K562 (cell line): ENCODE results near the gene TMEM208. TPM values are rescaled to one million over a fixed set of nuclear protein-coding genes. Genes with fewer than 3 reads are reported as not detected.
A peak's percentile ranks its signal among the peaks of the same experiment; 100 is the strongest.

Experiments used
- GATA2 ChIP-seq: sonication (generic); formaldehyde crosslinking; IDR thresholded peaks from 2 replicates; pipeline ENCODE4 v1.4.0; 2020; ENCODE audit warnings: mild to moderate bottlenecking, missing genetic modification reagents
- RNF219 ChIP-seq: fragments of 250-450 bp; sonication (Bioruptor Pico); IDR thresholded peaks from 2 replicates; pipeline ENCODE4 v1.5.0; 2022; ENCODE audit warnings: mild to moderate bottlenecking
- ZBTB33 ChIP-seq: sonication (generic); formaldehyde crosslinking; IDR thresholded peaks from 2 replicates; pipeline ENCODE4 v1.8.1; 2023; ENCODE audit warnings: mild to moderate bottlenecking, missing genetic modification reagents
- ZNF175 ChIP-seq: fragments of 200-800 bp; sonication (Bioruptor generic); IDR thresholded peaks from 2 replicates; pipeline ENCODE4 v1.6.1; 2016; ENCODE audit warnings: low read depth, mild to moderate bottlenecking, missing genetic modification characterization, missing compliant biosample characterization
- polyA plus RNA-seq, 8 experiments: library from polyadenylated mRNA; depleted of rRNA in 4 of 8; stranded (reverse) in 5 of 8; unstranded in 3 of 8; fragments of >200 nt; fragmentation: Nextera tagmentation in 2 of 8; fragmentation: Illumina TruSeq in 1 of 8; extraction: Ambion mirVana in 2 of 8; extraction: Trizol in 1 of 8; gene quantifications; 2 replicates each; pipeline versions ENCODE4 v1.2.1 to v1.2.3, GENCODE V29; 2011 to 2014; ENCODE audit warnings: inconsistent platforms in 1 of 8, missing spikeins in 1 of 8
- total RNA-seq, 7 experiments: library from RNA; depleted of rRNA in 6 of 7; stranded (reverse); fragments of >200 nt in 6 of 7; fragmentation: Illumina TruSeq in 2 of 7; extraction: Trizol in 2 of 7; gene quantifications; 2 replicates each; pipeline versions ENCODE4 v1.2.1 to v1.2.3, GENCODE V29; 2011 to 2021; ENCODE audit warnings: low replicate concordance in 1 of 7
- TF ChIP-seq, protein P1 (sequence below): sonication (generic); formaldehyde crosslinking; IDR thresholded peaks from 2 replicates; pipeline ENCODE4 v1.8.1; 2023; ENCODE audit warnings: mild to moderate bottlenecking, missing genetic modification reagents, moderate library complexity
- TF ChIP-seq, protein P2 (sequence below): sonication (generic); formaldehyde crosslinking; IDR thresholded peaks from 2 replicates; pipeline ENCODE4 v1.8.0; 2022; ENCODE audit warnings: missing genetic modification reagents, mild to moderate bottlenecking, borderline replicate concordance
- TF ChIP-seq, protein P3 (sequence below): fragments of 450-650 bp; IDR thresholded peaks from 2 replicates; pipeline ENCODE4 v1.6.1; 2016; ENCODE audit warnings: low read depth
- TF ChIP-seq, protein P4 (sequence below): fragments of 250-450 bp; sonication (Bioruptor Pico); IDR thresholded peaks from 2 replicates; pipeline ENCODE4 v1.4.0; 2020; ENCODE audit warnings: borderline replicate concordance

TMEM208 gene
- total and polyA plus RNA-seq, 9 of the 15 experiments (the other 6 are each of a cell fraction or from before 2014, with no cell fraction given): 31.8 to 239 (median 54.3) TPM

- TF ChIP-seq ZBTB33 (CRISPR knock-in tag) (no peak), GATA2 (CRISPR knock-in tag) (peak; percentile 78), RNF219 (CRISPR knock-in tag) (no peak), ZNF175 (peak; percentile 39; the same call in 1 of the 2 replicates)
- TF ChIP-seq, protein P1, sequence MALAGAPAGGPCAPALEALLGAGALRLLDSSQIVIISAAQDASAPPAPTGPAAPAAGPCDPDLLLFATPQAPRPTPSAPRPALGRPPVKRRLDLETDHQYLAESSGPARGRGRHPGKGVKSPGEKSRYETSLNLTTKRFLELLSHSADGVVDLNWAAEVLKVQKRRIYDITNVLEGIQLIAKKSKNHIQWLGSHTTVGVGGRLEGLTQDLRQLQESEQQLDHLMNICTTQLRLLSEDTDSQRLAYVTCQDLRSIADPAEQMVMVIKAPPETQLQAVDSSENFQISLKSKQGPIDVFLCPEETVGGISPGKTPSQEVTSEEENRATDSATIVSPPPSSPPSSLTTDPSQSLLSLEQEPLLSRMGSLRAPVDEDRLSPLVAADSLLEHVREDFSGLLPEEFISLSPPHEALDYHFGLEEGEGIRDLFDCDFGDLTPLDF (CRISPR knock-in tag): no peak
- TF ChIP-seq, protein P2, sequence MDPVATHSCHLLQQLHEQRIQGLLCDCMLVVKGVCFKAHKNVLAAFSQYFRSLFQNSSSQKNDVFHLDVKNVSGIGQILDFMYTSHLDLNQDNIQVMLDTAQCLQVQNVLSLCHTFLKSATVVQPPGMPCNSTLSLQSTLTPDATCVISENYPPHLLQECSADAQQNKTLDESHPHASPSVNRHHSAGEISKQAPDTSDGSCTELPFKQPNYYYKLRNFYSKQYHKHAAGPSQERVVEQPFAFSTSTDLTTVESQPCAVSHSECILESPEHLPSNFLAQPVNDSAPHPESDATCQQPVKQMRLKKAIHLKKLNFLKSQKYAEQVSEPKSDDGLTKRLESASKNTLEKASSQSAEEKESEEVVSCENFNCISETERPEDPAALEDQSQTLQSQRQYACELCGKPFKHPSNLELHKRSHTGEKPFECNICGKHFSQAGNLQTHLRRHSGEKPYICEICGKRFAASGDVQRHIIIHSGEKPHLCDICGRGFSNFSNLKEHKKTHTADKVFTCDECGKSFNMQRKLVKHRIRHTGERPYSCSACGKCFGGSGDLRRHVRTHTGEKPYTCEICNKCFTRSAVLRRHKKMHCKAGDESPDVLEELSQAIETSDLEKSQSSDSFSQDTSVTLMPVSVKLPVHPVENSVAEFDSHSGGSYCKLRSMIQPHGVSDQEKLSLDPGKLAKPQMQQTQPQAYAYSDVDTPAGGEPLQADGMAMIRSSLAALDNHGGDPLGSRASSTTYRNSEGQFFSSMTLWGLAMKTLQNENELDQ (CRISPR knock-in tag): no peak
- TF ChIP-seq, protein P3, sequence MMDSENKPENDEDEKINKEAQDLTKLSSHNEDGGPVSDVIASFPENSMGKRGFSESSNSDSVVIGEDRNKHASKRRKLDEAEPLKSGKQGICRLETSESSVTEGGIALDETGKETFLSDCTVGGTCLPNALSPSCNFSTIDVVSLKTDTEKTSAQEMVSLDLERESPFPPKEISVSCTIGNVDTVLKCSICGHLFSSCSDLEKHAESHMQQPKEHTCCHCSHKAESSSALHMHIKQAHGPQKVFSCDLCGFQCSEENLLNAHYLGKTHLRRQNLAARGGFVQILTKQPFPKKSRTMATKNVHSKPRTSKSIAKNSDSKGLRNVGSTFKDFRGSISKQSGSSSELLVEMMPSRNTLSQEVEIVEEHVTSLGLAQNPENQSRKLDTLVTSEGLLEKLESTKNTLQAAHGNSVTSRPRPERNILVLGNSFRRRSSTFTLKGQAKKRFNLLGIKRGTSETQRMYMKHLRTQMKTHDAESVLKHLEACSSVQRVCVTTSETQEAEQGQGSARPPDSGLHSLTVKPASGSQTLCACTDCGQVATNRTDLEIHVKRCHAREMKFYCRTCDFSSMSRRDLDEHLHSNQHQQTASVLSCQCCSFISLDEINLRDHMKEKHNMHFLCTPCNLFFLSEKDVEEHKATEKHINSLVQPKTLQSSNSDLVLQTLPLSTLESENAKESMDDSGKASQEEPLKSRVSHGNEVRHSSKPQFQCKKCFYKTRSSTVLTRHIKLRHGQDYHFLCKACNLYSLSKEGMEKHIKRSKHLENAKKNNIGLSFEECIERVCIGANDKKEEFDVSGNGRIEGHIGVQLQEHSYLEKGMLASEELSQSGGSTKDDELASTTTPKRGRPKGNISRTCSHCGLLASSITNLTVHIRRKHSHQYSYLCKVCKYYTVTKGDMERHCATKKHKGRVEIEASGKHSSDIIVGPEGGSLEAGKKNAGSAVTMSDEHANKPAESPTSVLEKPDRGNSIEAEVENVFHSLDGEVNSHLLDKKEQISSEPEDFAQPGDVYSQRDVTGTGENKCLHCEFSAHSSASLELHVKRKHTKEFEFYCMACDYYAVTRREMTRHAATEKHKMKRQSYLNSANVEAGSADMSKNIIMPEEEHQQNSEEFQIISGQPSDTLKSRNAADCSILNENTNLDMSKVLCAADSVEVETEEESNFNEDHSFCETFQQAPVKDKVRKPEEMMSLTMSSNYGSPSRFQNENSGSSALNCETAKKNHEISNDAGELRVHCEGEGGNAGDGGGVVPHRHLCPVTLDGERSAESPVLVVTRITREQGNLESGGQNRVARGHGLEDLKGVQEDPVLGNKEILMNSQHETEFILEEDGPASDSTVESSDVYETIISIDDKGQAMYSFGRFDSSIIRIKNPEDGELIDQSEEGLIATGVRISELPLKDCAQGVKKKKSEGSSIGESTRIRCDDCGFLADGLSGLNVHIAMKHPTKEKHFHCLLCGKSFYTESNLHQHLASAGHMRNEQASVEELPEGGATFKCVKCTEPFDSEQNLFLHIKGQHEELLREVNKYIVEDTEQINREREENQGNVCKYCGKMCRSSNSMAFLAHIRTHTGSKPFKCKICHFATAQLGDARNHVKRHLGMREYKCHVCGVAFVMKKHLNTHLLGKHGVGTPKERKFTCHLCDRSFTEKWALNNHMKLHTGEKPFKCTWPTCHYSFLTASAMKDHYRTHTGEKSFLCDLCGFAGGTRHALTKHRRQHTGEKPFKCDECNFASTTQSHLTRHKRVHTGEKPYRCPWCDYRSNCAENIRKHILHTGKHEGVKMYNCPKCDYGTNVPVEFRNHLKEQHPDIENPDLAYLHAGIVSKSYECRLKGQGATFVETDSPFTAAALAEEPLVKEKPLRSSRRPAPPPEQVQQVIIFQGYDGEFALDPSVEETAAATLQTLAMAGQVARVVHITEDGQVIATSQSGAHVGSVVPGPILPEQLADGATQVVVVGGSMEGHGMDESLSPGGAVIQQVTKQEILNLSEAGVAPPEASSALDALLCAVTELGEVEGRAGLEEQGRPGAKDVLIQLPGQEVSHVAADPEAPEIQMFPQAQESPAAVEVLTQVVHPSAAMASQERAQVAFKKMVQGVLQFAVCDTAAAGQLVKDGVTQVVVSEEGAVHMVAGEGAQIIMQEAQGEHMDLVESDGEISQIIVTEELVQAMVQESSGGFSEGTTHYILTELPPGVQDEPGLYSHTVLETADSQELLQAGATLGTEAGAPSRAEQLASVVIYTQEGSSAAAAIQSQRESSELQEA: no peak; the same call in 1 of the 2 replicates
- TF ChIP-seq, protein P4, sequence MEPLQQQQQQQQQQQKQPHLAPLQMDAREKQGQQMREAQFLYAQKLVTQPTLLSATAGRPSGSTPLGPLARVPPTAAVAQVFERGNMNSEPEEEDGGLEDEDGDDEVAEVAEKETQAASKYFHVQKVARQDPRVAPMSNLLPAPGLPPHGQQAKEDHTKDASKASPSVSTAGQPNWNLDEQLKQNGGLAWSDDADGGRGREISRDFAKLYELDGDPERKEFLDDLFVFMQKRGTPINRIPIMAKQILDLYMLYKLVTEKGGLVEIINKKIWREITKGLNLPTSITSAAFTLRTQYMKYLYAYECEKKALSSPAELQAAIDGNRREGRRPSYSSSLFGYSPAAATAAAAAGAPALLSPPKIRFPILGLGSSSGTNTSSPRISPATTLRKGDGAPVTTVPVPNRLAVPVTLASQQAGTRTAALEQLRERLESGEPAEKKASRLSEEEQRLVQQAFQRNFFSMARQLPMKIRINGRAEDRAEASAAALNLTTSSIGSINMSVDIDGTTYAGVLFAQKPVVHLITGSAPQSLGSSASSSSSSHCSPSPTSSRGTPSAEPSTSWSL (CRISPR knock-in tag): no peak
Measured at GRCh38 chr16:67268136-67268579, 41.2 kb downstream of the TMEM208 start (continued).
